Bone marrow (tissue), 2 donors: ENCODE results near the gene PCSK6.
A peak's percentile ranks its signal among the peaks of the same experiment; 100 is the strongest.

Experiments
- DNase-seq, 2 donors: peaks; one replicate each; lab custom pipeline; 2025; lab: John Stamatoyannopoulos, UW

PCSK6 gene

GRCh38 chr15:101522621-101523559 is 33.4 kb upstream of the PCSK6 start:
- no peak for DNase-seq

GRCh38 chr15:101522091-101522490 is 32.6 kb upstream of the PCSK6 start:
- DNase-seq: no peak

GRCh38 chr15:101521591-101521990 is 32.1 kb upstream of the PCSK6 start:
- DNase-seq: peak in 1 of 2 donors; percentile 44

- no peak for DNase-seq
These were observed 31.6 kb upstream of the PCSK6 start for GRCh38 chr15:101521069-101521468.

GRCh38 chr15:101520395-101520794 is 30.9 kb upstream of the PCSK6 start:
- DNase-seq: no peak

- DNase-seq: no peak
These were observed 28.0 kb upstream of the PCSK6 start for GRCh38 chr15:101517504-101517903.

- DNase-seq: no peak
These were observed 24.8 kb upstream of the PCSK6 start for GRCh38 chr15:101514318-101514717.

- no peak for DNase-seq
These were observed 22.2 kb upstream of the PCSK6 start for GRCh38 chr15:101511717-101512116.

GRCh38 chr15:101510212-101511197 is 21.0 kb upstream of the PCSK6 start:
- no peak for DNase-seq

GRCh38 chr15:101509279-101509678 is 19.8 kb upstream of the PCSK6 start:
- DNase-seq: no peak

GRCh38 chr15:101506491-101506890 is 17.0 kb upstream of the PCSK6 start:
- DNase-seq: no peak

GRCh38 chr15:101505610-101506337 is 16.3 kb upstream of the PCSK6 start:
- no peak for DNase-seq

GRCh38 chr15:101504866-101505609 is 15.5 kb upstream of the PCSK6 start:
- no peak for DNase-seq

- DNase-seq: no peak
These were observed 14.9 kb upstream of the PCSK6 start for GRCh38 chr15:101504373-101504772.

- no peak for DNase-seq
These were observed 13.7 kb upstream of the PCSK6 start for GRCh38 chr15:101503296-101503599.

- no peak for DNase-seq
These were observed 13.2 kb upstream of the PCSK6 start for GRCh38 chr15:101502572-101503295.

- DNase-seq: no peak
These were observed 12.3 kb upstream of the PCSK6 start for GRCh38 chr15:101501703-101502373.

GRCh38 chr15:101500865-101501551 is 11.5 kb upstream of the PCSK6 start:
- no peak for DNase-seq
